Nephron progenitor cell (in vitro differentiated cells): ENCODE measurements around the gene SCGB1C2.

ENCODE experiments used
- DNase-seq: peaks from one replicate; pipeline ENCODE4 v3.0.0; 2021
- H3K27ac Mint-ChIP-seq: 2 replicates; pipeline ENCODE4 v1.8.0; 2021; ENCODE audit warnings: mild to moderate bottlenecking, moderate library complexity, mixed read lengths
- H3K27me3 Mint-ChIP-seq: 2 replicates; pipeline ENCODE4 v1.8.0; 2021; ENCODE audit warnings: mild to moderate bottlenecking, low read depth, mixed read lengths; ENCODE audit not compliant: poor library complexity
- H3K36me3 Mint-ChIP-seq: 2 replicates; pipeline ENCODE4 v1.8.0; 2021; ENCODE audit warnings: low read depth, mixed read lengths
- H3K4me1 Mint-ChIP-seq: 2 replicates; pipeline ENCODE4 v1.8.0; 2021; ENCODE audit warnings: mixed read lengths
- H3K4me3 Mint-ChIP-seq: 2 replicates; pipeline ENCODE4 v1.8.0; 2021; ENCODE audit warnings: mild to moderate bottlenecking, moderate library complexity, mixed read lengths
- H3K9me3 Mint-ChIP-seq: 2 replicates; pipeline ENCODE4 v1.8.0; 2021; ENCODE audit warnings: mild to moderate bottlenecking, moderate library complexity, mixed read lengths
- CTCF ChIP-seq: fragments of 200-600 bp; sonication (generic); IDR thresholded peaks from 2 replicates; pipeline ENCODE4 v1.5.0; 2021; ENCODE audit warnings: antibody characterized with exemption

Gene SCGB1C2

GRCh38 chr17:146546-146945 is 9.2 kb downstream of the SCGB1C2 start:
- no peak for DNase-seq
- H3K27me3 Mint-ChIP-seq: peaks cover 11% of the 10 kb centered on the region
- no peak for TF ChIP-seq CTCF
- no peaks in the 10 kb centered on the region for H3K4me1 Mint-ChIP-seq
- no peaks in the 10 kb centered on the region for H3K9me3 Mint-ChIP-seq
- no peak overlapping the region for H3K4me3 Mint-ChIP-seq
- H3K27ac Mint-ChIP-seq: peak overlapping the region; percentile 39
- H3K36me3 Mint-ChIP-seq: no peaks in the 10 kb centered on the region

GRCh38 chr17:146983-147761 is 9.8 kb downstream of the SCGB1C2 start:
- no peaks in the 10 kb centered on the region for H3K36me3 Mint-ChIP-seq
- H3K4me3 Mint-ChIP-seq: no peak overlapping the region
- no peaks in the 10 kb centered on the region for H3K9me3 Mint-ChIP-seq
- H3K27ac Mint-ChIP-seq: no peak overlapping the region
- no peak for DNase-seq
- peaks cover 11% of the 10 kb centered on the region for H3K27me3 Mint-ChIP-seq
- no peak for TF ChIP-seq CTCF
- no peaks in the 10 kb centered on the region for H3K4me1 Mint-ChIP-seq

DNA sequence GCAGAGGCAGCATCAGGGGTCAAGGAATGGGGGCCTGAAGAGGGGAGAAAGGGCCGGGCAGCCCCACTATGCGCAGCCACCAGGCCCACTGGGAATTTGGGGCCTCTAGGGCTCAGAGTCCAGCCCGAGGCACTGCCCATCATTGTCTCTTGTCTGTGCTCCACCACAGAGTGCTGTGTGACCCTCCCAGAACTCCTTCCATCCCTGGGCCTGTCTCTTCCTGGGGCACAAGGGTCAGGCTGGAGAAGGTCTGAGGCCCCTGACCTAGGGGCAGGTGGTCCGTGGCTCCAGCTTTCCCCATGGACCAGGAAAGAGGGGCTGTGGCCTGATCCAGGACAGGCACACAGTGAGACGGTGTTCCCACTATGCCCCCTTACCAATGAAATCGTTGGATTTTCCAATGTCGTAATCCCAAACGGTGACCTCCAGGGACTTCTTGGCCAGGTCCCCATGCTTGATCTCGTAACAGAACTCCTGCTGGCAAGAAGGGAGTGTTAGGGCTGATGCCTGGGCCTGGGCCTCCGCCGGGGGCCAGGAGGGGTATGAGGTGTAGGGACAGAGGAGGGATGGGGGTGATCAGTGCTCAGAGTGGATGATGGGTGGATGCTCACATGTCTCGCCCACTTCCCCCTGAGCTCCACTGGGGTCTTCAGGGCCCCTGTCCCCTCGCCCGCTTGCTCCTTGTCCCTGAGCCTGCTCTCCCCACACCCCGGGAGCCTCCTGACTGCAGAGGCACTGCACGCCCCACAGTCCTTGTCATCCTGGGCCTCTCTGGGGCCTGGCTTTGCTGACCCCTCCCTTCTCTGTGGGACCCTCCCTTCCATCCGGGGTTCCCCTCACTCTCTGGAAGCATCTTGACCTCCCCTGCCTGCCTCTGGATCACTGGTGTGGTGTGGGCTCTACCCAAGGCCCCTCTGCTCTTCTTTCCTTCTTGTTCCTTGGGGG is 10.7 kb downstream of the SCGB1C2 start:
- no peak overlapping the region for H3K4me3 Mint-ChIP-seq
- H3K27ac Mint-ChIP-seq: peak overlapping the region; percentile 75
- H3K4me1 Mint-ChIP-seq: no peaks in the 10 kb centered on the region
- H3K9me3 Mint-ChIP-seq: no peaks in the 10 kb centered on the region
- no peaks in the 10 kb centered on the region for H3K36me3 Mint-ChIP-seq
- TF ChIP-seq CTCF: no peak
- no peak for DNase-seq
- peaks cover 11% of the 10 kb centered on the region for H3K27me3 Mint-ChIP-seq

GRCh38 chr17:148757-149156 is 11.4 kb downstream of the SCGB1C2 start:
- H3K36me3 Mint-ChIP-seq: no peaks in the 10 kb centered on the region
- no peak for DNase-seq
- H3K9me3 Mint-ChIP-seq: no peaks in the 10 kb centered on the region
- peak overlapping the region; percentile 75 for H3K27ac Mint-ChIP-seq
- no peaks in the 10 kb centered on the region for H3K4me1 Mint-ChIP-seq
- no peak overlapping the region for H3K4me3 Mint-ChIP-seq
- H3K27me3 Mint-ChIP-seq: peaks cover 4% of the 10 kb centered on the region
- TF ChIP-seq CTCF: no peak

DNA sequence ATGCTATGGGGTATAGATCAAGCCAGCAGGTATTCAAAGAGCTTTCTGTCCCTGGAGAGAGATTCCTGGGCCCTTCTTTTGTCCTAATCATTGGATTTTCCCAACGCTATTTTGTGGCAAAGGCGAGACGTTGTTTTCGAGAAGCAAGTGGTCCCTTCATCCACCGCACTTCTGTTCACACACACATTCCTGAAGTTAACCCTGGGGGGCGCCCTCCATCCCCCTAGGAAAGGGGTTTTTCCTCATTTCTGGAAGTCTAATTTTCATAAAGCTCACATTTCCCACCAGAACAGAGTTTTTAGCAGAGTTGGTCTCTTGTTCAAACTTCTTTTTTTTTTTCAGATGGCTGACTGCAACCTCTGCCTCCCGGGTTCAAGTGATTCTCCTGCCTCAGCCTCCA is 11.9 kb downstream of the SCGB1C2 start:
- no peak for DNase-seq
- H3K9me3 Mint-ChIP-seq: no peaks in the 10 kb centered on the region
- peaks cover 4% of the 10 kb centered on the region for H3K27me3 Mint-ChIP-seq
- no peaks in the 10 kb centered on the region for H3K4me1 Mint-ChIP-seq
- no peak for TF ChIP-seq CTCF
- no peaks in the 10 kb centered on the region for H3K36me3 Mint-ChIP-seq
- H3K27ac Mint-ChIP-seq: no peak overlapping the region
- H3K4me3 Mint-ChIP-seq: no peak overlapping the region
